Keratinocyte (primary cell): ENCODE measurements around the gene KREMEN2. TPM values are rescaled to one million over a fixed set of nuclear protein-coding genes. Genes with fewer than 3 reads are reported as not detected.
"Not testable (repeated sequence)": the region's sequence is repeated elsewhere in the genome, so short reads cannot be mapped to it uniquely, and the experiment has no call there.

Source experiments
- DNase-seq: peaks from one replicate; pipeline ENCODE4 v3.0.0-alpha.2; 2011; ENCODE audit warnings: low read depth, missing footprints, low spot score
- FAIRE-seq: peaks from 2 replicates; lab custom pipeline; 2011; peaks lifted over from hg19 to GRCh38; lab: Jason Lieb, UNC
- H2AFZ ChIP-seq: 2 replicates; pipeline ENCODE4 v1.6.0; 2012; ENCODE audit warnings: low read length, control low read depth, inconsistent platforms; ENCODE audit not compliant: control insufficient read depth
- H3K27ac ChIP-seq: 2 replicates; pipeline ENCODE4 v1.5.1; 2011; ENCODE audit warnings: low read length; ENCODE audit not compliant: control insufficient read depth, insufficient read depth
- H3K27me3 ChIP-seq: 3 replicates; pipeline ENCODE4 v1.6.0; 2011; ENCODE audit warnings: low read length; ENCODE audit not compliant: control insufficient read depth, insufficient read depth; ENCODE audit errors: extremely low read depth
- H3K36me3 ChIP-seq, 2 experiments: 2 replicates in 1 of 2; 3 replicates in 1 of 2; pipeline ENCODE4 v1.5.1; 2011; ENCODE audit warnings: low read length in 2 of 2, mild to moderate bottlenecking in 1 of 2; ENCODE audit not compliant: control insufficient read depth in 2 of 2, insufficient read depth in 2 of 2; ENCODE audit errors: extremely low read depth in 1 of 2
- H3K4me1 ChIP-seq: 3 replicates; pipeline ENCODE4 v1.5.1; 2011; ENCODE audit warnings: low read length; ENCODE audit not compliant: control insufficient read depth, insufficient read depth; ENCODE audit errors: extremely low read depth
- H3K4me2 ChIP-seq: 3 replicates; pipeline ENCODE4 v1.6.0; 2011; ENCODE audit warnings: low read depth, low read length; ENCODE audit not compliant: control insufficient read depth, insufficient read depth; ENCODE audit errors: extremely low read depth
- H3K4me3 ChIP-seq, 3 experiments: fragments of 200-600 bp in 1 of 3; sonication (generic) in 1 of 3; 2 replicates in 2 of 3; 3 replicates in 1 of 3; pipeline ENCODE4 v1.5.1; 2011 to 2016; ENCODE audit warnings: low read length in 3 of 3, mild to moderate bottlenecking in 3 of 3, control low read depth in 2 of 3, inconsistent platforms in 1 of 3, low read depth in 1 of 3, mixed read lengths in 1 of 3, mixed run types in 1 of 3, moderate library complexity in 1 of 3; ENCODE audit not compliant: control insufficient read depth in 2 of 3, insufficient read depth in 2 of 3; ENCODE audit errors: extremely low read depth in 1 of 3
- H3K79me2 ChIP-seq: 2 replicates; pipeline ENCODE4 v1.6.0; 2012; ENCODE audit warnings: low read length; ENCODE audit not compliant: control insufficient read depth, insufficient read depth
- H3K9ac ChIP-seq: 3 replicates; pipeline ENCODE4 v1.6.0; 2011; ENCODE audit warnings: low read length; ENCODE audit not compliant: control insufficient read depth, insufficient read depth; ENCODE audit errors: extremely low read depth
- H3K9me1 ChIP-seq: 3 replicates; pipeline ENCODE4 v1.6.0; 2011; ENCODE audit warnings: low read length; ENCODE audit not compliant: control insufficient read depth, insufficient read depth; ENCODE audit errors: extremely low read depth
- H3K9me3 ChIP-seq: 2 replicates; pipeline ENCODE4 v1.5.1; 2012; ENCODE audit warnings: low read depth, low read length; ENCODE audit not compliant: control insufficient read depth
- H4K20me1 ChIP-seq: 3 replicates; pipeline ENCODE4 v1.6.0; 2011; ENCODE audit warnings: low read length; ENCODE audit not compliant: control insufficient read depth, insufficient read depth; ENCODE audit errors: extremely low read depth
- CTCF ChIP-seq, 3 experiments: IDR thresholded peaks in 1 of 3; conservative IDR thresholded peaks in 1 of 3; optimal IDR thresholded peaks in 1 of 3; 2 replicates in 2 of 3; 3 replicates in 1 of 3; pipeline versions ENCODE3 to v1.5.1; 2011; ENCODE audit warnings: low read length in 3 of 3, mild to moderate bottlenecking in 3 of 3, moderate library complexity in 2 of 3, control low read depth in 1 of 3, inconsistent platforms in 1 of 3; ENCODE audit not compliant: insufficient read depth in 2 of 3; ENCODE audit errors: extremely low read depth in 1 of 3
- EZH2 ChIP-seq: IDR thresholded peaks from one replicate; pipeline ENCODE4 v1.6.1; 2012; ENCODE audit warnings: inconsistent platforms, mild to moderate bottlenecking, low read length, moderate library complexity
- dilution Hi-C: fragments of 300-500 bp; cut with MboI; formaldehyde crosslinking; loops from one replicate; pipeline ENCODE4 v1.7.0; 2020; ENCODE audit warnings: low sequenced_read_pairs; ENCODE audit not compliant: extremely low pct_ligation_motif_present
- polyA plus RNA-seq, 5 experiments: library from polyadenylated mRNA; depleted of rRNA in 3 of 5; stranded (reverse) in 3 of 5; stranded (forward) in 1 of 5; unstranded in 1 of 5; fragments of >200 nt; gene quantifications; 1 replicate in 1 of 5; 2 replicates in 3 of 5; 3 replicates in 1 of 5; pipeline versions ENCODE4 v1.2.1 to v1.2.3, GENCODE V29; 2011 to 2012; ENCODE audit warnings: missing spikeins in 2 of 5, low read depth in 1 of 5, low replicate concordance in 1 of 5

KREMEN2 gene
- polyA plus RNA-seq, 1 donor (not counting 4 experiments of a cell fraction or from before 2014, with no cell fraction given): 3.3 TPM

GRCh38 chr16:2926650-2926999 lies 37.5 kb upstream of the KREMEN2 start:
- FAIRE-seq (no peak), DNase-seq (no peak)
- Histone ChIP-seq H2AFZ (peak overlapping the region; percentile 49), H3K27me3 (no peaks in the 10 kb centered on the region), H3K27ac (peak overlapping the region; percentile 10), H4K20me1 (no peaks in the 10 kb centered on the region), H3K9me1 (no peaks in the 10 kb centered on the region), H3K4me3 (no peak overlapping the region), H3K9ac (peak overlapping the region; percentile 2), H3K9me3 (no peaks in the 10 kb centered on the region), H3K36me3 (peaks cover 5 to 17% of the 10 kb centered on the region in 2 experiments), H3K4me1 (peaks cover 20% of the 10 kb centered on the region), H3K4me2 (peak overlapping the region; percentile 69), H3K79me2 (peaks cover 15% of the 10 kb centered on the region)
- TF ChIP-seq CTCF (optimal IDR thresholded peaks at IDR 0.05 in 1 of 3, IDR thresholded peaks at IDR 0.05 in 1 of 3, conservative IDR thresholded peaks at IDR 0.05 in 1 of 3; ENCODE audit: extremely low read depth in 1 of 3, insufficient read depth in 2 of 3, low read length in 3 of 3) (no peak), EZH2 (no peak)
- dilution Hi-C loops: no loop called here

- Histone ChIP-seq H3K4me2 (peak overlapping the region; percentile 69), H3K9me1 (no peaks in the 10 kb centered on the region), H3K9ac (peak overlapping the region; percentile 28), H3K27ac (peak overlapping the region; percentile 10), H3K4me1 (peaks cover 20% of the 10 kb centered on the region), H4K20me1 (no peaks in the 10 kb centered on the region), H3K9me3 (no peaks in the 10 kb centered on the region), H3K4me3 (no peak overlapping the region), H3K27me3 (no peaks in the 10 kb centered on the region), H3K79me2 (peaks cover 13% of the 10 kb centered on the region), H2AFZ (peak overlapping the region; percentile 49), H3K36me3 (peaks cover 5 to 17% of the 10 kb centered on the region in 2 experiments)
- FAIRE-seq (peak; percentile 73), DNase-seq (no peak)
- no peak for TF ChIP-seq EZH2
- peak; percentile 82 to 97 (median 95) for TF ChIP-seq CTCF (optimal IDR thresholded peaks at IDR 0.05 in 1 of 3, IDR thresholded peaks at IDR 0.05 in 1 of 3, conservative IDR thresholded peaks at IDR 0.05 in 1 of 3; ENCODE audit: extremely low read depth in 1 of 3, insufficient read depth in 2 of 3, low read length in 3 of 3)
- dilution Hi-C loops: no loop called here
These were observed 36.9 kb upstream of the KREMEN2 start for GRCh38 chr16:2927010-2927646.

- H4K20me1 ChIP-seq, DNase-seq, dilution Hi-C loops, H3K27me3 ChIP-seq, H3K9ac ChIP-seq, H3K9me3 ChIP-seq, H3K79me2 ChIP-seq, H3K4me2 ChIP-seq, H2AFZ ChIP-seq, FAIRE-seq, H3K9me1 ChIP-seq, H3K4me3 ChIP-seq, H3K27ac ChIP-seq: not testable (repeated sequence)
- Histone ChIP-seq H3K36me3 (peaks cover 5 to 21% of the 10 kb centered on the region in 2 experiments), H3K4me1 (peaks cover 20% of the 10 kb centered on the region)
These were observed 35.9 kb upstream of the KREMEN2 start for GRCh38 chr16:2928151-2928550.
